HG03064 (cell line): Measurements from ENCODE around the gene NR1I3.

Experiments used
- ATAC-seq: cut with Tn5 transposase; IDR thresholded peaks from one replicate; pipeline ENCODE4 v1.9.1; 2021; ENCODE audit warnings: low read depth; ENCODE audit not compliant: unreplicated experiment

Gene NR1I3

GRCh38 chr1:161219078-161219892 lies 18.7 kb downstream of the NR1I3 start:
- ATAC-seq, result no peak

- ATAC-seq, result no peak
These were observed 19.5 kb downstream of the NR1I3 start for GRCh38 chr1:161218301-161219077.

GRCh38 chr1:161217831-161218230 lies 20.2 kb downstream of the NR1I3 start:
- ATAC-seq, result no peak

GRCh38 chr1:161216945-161217712 lies 20.9 kb downstream of the NR1I3 start:
- peak; percentile 83 for ATAC-seq

- ATAC-seq, result no peak
These were observed 22.9 kb downstream of the NR1I3 start, which contains the start of gene FCER1G for GRCh38 chr1:161215076-161215475. Gene FCER1G, plus strand, starts transcription at chr1:161215295. Its CDS starts 27 bp downstream, at chr1:161215322.

- ATAC-seq, result no peak
These were observed 23.6 kb downstream of the NR1I3 start for GRCh38 chr1:161214369-161214768.

GRCh38 chr1:161209790-161210409 lies 28.1 kb downstream of the NR1I3 start:
- no peak for ATAC-seq

- ATAC-seq, result no peak
These were observed 30.8 kb downstream of the NR1I3 start for GRCh38 chr1:161207173-161207572.

- no peak for ATAC-seq
These were observed 31.4 kb downstream of the NR1I3 start for GRCh38 chr1:161206411-161207140.

- peak; percentile 88 for ATAC-seq
These were observed 35.9 kb downstream of the NR1I3 start, which contains the start of gene NDUFS2 for GRCh38 chr1:161201836-161202712. Gene NDUFS2, plus strand, starts transcription at chr1:161202367. Its CDS starts 19 bp downstream, at chr1:161202386.

- ATAC-seq, result no peak
These were observed 36.8 kb downstream of the NR1I3 start for GRCh38 chr1:161200992-161201835.

GRCh38 chr1:161200421-161200991 lies 37.5 kb downstream of the NR1I3 start:
- no peak for ATAC-seq

GRCh38 chr1:161199506-161200139 lies 38.4 kb downstream of the NR1I3 start:
- no peak for ATAC-seq

GRCh38 chr1:161198897-161199431 lies 39.0 kb downstream of the NR1I3 start, which contains the start of gene ADAMTS4:
Gene ADAMTS4, minus strand, starts transcription at chr1:161199054. Its CDS starts 427 bp downstream, at chr1:161198627.
- ATAC-seq, result no peak

GRCh38 chr1:161198194-161198896 lies 39.7 kb downstream of the NR1I3 start:
- no peak for ATAC-seq
